Right lobe of liver (tissue), 4 donors: ENCODE measurements around the gene TIMM44.

Experiments
- POLR2A ChIP-seq: fragments of 450-650 bp; IDR thresholded peaks from one replicate; pipeline ENCODE4 v1.6.1; 2017; ENCODE audit warnings: antibody characterized with exemption, mild to moderate bottlenecking
- TF ChIP-seq, protein P1 (sequence below), 4 donors: fragments of 200-600 bp in 3 of 4; fragments of 450-650 bp in 1 of 4; IDR thresholded peaks; one replicate each; pipeline versions ENCODE4 v1.5.1 to v1.8.0; 2016 to 2022; ENCODE audit warnings: antibody characterized with exemption in 4 of 4, mild to moderate bottlenecking in 2 of 4
- donor health status: DM: no; HTN: no; CAD: no.
- donor health status: DM: no; HTN: no; CAD: no.
- donor health status: DM: no; HTN: yes; CAD: no.

- no peak for TF ChIP-seq POLR2A
- TF ChIP-seq, protein P1, sequence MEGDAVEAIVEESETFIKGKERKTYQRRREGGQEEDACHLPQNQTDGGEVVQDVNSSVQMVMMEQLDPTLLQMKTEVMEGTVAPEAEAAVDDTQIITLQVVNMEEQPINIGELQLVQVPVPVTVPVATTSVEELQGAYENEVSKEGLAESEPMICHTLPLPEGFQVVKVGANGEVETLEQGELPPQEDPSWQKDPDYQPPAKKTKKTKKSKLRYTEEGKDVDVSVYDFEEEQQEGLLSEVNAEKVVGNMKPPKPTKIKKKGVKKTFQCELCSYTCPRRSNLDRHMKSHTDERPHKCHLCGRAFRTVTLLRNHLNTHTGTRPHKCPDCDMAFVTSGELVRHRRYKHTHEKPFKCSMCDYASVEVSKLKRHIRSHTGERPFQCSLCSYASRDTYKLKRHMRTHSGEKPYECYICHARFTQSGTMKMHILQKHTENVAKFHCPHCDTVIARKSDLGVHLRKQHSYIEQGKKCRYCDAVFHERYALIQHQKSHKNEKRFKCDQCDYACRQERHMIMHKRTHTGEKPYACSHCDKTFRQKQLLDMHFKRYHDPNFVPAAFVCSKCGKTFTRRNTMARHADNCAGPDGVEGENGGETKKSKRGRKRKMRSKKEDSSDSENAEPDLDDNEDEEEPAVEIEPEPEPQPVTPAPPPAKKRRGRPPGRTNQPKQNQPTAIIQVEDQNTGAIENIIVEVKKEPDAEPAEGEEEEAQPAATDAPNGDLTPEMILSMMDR (IDR thresholded peaks at IDR 0.05) = no peak
Observed at GRCh38 chr19:7947939-7948338, 4.5 kb upstream of the TIMM44 start.
